ENCODE measurements around the gene PDE6A. TPM values are rescaled to one million over a fixed set of nuclear protein-coding genes. Genes with fewer than 3 reads are reported as not detected.

PDE6A gene
- total and polyA plus RNA-seq, 2 of the 13 experiments (the other 11 are each of a cell fraction or from before 2014, with no cell fraction given): 0.01 TPM; not detected in 1

DNA sequence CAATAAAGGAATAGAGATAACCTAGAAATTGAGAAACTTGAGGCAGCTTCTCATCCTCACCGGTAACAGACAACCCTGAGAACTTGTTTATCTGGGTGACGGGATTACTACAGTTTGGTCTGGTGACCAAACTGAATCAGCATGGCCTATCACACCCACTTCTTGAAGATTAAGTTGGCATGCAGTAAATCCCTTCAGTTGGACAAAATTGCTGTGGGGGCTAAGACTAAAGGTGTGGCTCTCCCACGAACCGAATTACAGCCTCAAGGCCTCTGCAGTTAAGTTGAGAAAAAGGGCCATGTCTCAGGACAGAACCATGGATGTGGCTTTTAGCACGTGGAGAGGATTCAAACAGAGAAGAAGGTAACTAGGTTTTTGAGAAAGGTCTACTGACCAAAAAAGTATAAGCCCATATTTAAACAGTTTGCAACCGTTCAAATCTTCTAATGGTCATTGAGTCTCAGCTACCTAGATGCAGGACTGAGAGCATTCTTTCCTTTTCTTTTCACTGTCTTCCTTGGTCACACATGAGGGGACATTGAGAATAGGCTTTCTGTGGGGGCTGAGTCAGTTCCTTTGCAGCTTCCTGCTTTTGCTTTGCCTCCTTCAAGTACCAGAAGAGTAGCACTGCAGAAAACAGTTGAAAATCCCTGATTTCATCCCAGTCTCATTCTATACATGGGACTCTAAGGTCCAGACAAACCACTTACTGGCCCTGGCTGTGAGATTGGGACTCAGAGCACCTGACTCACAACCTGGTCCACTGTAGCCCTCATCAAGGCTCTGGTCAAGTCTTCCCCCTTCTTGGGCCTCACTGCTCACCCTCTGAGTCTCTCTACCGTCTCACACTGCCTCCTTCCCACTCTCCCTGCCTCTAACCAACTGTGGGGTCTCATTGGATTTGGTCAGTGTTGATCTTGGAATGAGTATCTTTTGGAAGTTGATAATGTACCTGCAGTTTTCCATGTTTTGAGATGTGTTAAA, 30.9 kb downstream of the PDE6A start:
- no peak for TF ChIP-seq DMTF1 (CRISPR knock-in tag; IDR thresholded peaks at IDR 0.05)
- CTCF ChIA-PET (ENCODE audit: low intra/inter-chr PET ratio, low total read pairs): no interaction called here
- no peak overlapping the region for H3K9ac ChIP-seq (ENCODE audit: insufficient read depth, low read depth, low read length)
- no TSS peak for BruUV-seq (replicated peaks)
- no peaks in the 10 kb centered on the region for H3K4me1 ChIP-seq (ENCODE audit: insufficient read depth, low read length)
- H3K4me2 ChIP-seq (ENCODE audit: low read depth, low read length): no peak overlapping the region
- H3K9me3 ChIP-seq (ENCODE audit: low read length): no peaks in the 10 kb centered on the region
- intact Hi-C loops (cut with micrococcal nuclease; ENCODE audit: unreplicated experiment) (no loop called here), in situ Hi-C loops (cut with HindIII; ENCODE audit: extremely low pct_ligation_motif_present, low pct_unique_long_range_greater_than_20kb) (no loop called here)
- ATAC-seq (no peak), FAIRE-seq (no peak), DNase-seq (ENCODE audit: low spot score) (no peak)
- no peak overlapping the region for H2AFZ ChIP-seq (ENCODE audit: low read length)
- no peaks in the 10 kb centered on the region for H3K36me3 ChIP-seq (replicated peaks in 1 of 2; ENCODE audit: control insufficient read depth in 1 of 2, insufficient read depth in 2 of 2, low read length in 2 of 2)
- POLR2A ChIA-PET: no interaction called here
- no peak overlapping the region for H3K4me3 ChIP-seq (replicated peaks in 1 of 3; ENCODE audit: insufficient read depth in 1 of 3, low read depth in 2 of 3, low read length in 3 of 3)
- H3K27me3 ChIP-seq (ENCODE audit: control insufficient read depth in 1 of 2, insufficient read depth in 2 of 2, low read length in 2 of 2): peaks cover 0 to 3% of the 10 kb centered on the region in 2 experiments; a peak in 2 of 5 replicates
- no peaks in the 10 kb centered on the region for H4K20me1 ChIP-seq (ENCODE audit: insufficient read depth, low read length)
- H3K27ac ChIP-seq (ENCODE audit: extremely low read length, insufficient read depth, low read length): no peak overlapping the region
- H3K79me2 ChIP-seq (ENCODE audit: insufficient read depth, low read length): no peaks in the 10 kb centered on the region
- 21% methylated on average over 7 of the region's 7 CpGs for WGBS (ENCODE audit: low lambda C conversion rate)

GRCh38 chr5:149912226-149912871, 32.2 kb downstream of the PDE6A start:
- intact Hi-C loops (cut with micrococcal nuclease; ENCODE audit: unreplicated experiment): no loop called here
- H4K20me1 ChIP-seq (ENCODE audit: insufficient read depth, low read length): no peaks in the 10 kb centered on the region
- DNase-seq (ENCODE audit: low spot score) (no peak), ATAC-seq (no peak), FAIRE-seq (no peak)
- no peaks in the 10 kb centered on the region for H3K4me1 ChIP-seq (ENCODE audit: insufficient read depth, low read length)
- H3K4me3 ChIP-seq (replicated peaks in 1 of 3; ENCODE audit: insufficient read depth in 1 of 3, low read depth in 2 of 3, low read length in 3 of 3): no peak overlapping the region
- POLR2A ChIA-PET: no interaction called here
- TF ChIP-seq NFIC (IDR thresholded peaks at IDR 0.05; ENCODE audit: low read length): no peak
- TF ChIP-seq ZNF883 (CRISPR knock-in tag; IDR thresholded peaks at IDR 0.05; ENCODE audit: not compliant biosample characterization): no peak
- TF ChIP-seq XBP1 (CRISPR knock-in tag; IDR thresholded peaks at IDR 0.05): no peak
- TF ChIP-seq RFX1 (IDR thresholded peaks at IDR 0.05): no peak
- TF ChIP-seq POGK (CRISPR knock-in tag; conservative IDR thresholded peaks at IDR 0.05): no peak
- TF ChIP-seq HHEX (CRISPR knock-in tag; IDR thresholded peaks at IDR 0.05): no peak
- no peak for TF ChIP-seq ZNF124 (CRISPR knock-in tag; IDR thresholded peaks at IDR 0.05)
- TF ChIP-seq BATF2 (CRISPR knock-in tag; IDR thresholded peaks at IDR 0.05): no peak
- TF ChIP-seq ZNF761 (CRISPR knock-in tag; conservative IDR thresholded peaks at IDR 0.05): no peak
- CTCF ChIA-PET (ENCODE audit: low intra/inter-chr PET ratio, low total read pairs): no interaction called here
- H3K27ac ChIP-seq (ENCODE audit: extremely low read length, insufficient read depth, low read length): no peak overlapping the region
- WGBS (ENCODE audit: low lambda C conversion rate): 14% methylated on average over 3 of the region's 3 CpGs
- peaks cover 0 to 3% of the 10 kb centered on the region in 2 experiments; a peak in 2 of 5 replicates for H3K27me3 ChIP-seq (ENCODE audit: control insufficient read depth in 1 of 2, insufficient read depth in 2 of 2, low read length in 2 of 2)
- H2AFZ ChIP-seq (ENCODE audit: low read length): no peak overlapping the region
- H3K4me2 ChIP-seq (ENCODE audit: low read depth, low read length): no peak overlapping the region
- H3K79me2 ChIP-seq (ENCODE audit: insufficient read depth, low read length): no peaks in the 10 kb centered on the region
- BruUV-seq (replicated peaks): no TSS peak
- no peaks in the 10 kb centered on the region for H3K9me3 ChIP-seq (ENCODE audit: low read length)
- in situ Hi-C loops (cut with HindIII; ENCODE audit: extremely low pct_ligation_motif_present, low pct_unique_long_range_greater_than_20kb): no loop called here
- no peaks in the 10 kb centered on the region for H3K36me3 ChIP-seq (replicated peaks in 1 of 2; ENCODE audit: control insufficient read depth in 1 of 2, insufficient read depth in 2 of 2, low read length in 2 of 2)
- H3K9ac ChIP-seq (ENCODE audit: insufficient read depth, low read depth, low read length): no peak overlapping the region
